CD14-positive monocyte (primary cell): Measurements from ENCODE around the gene NR3C1. TPM values are rescaled to one million over a fixed set of nuclear protein-coding genes. Genes with fewer than 3 reads are reported as not detected.

Experiments used
- DNase-seq, 3 donors: peaks; one replicate each; pipeline ENCODE4 v3.0.0-alpha.2; 2011 to 2022
- H2AFZ ChIP-seq: 2 replicates; pipeline ENCODE4 v1.6.0; 2012; ENCODE audit warnings: mild to moderate bottlenecking, low read depth, low read length, inconsistent platforms; ENCODE audit not compliant: insufficient read depth, poor library complexity, severe bottlenecking
- H3K27ac ChIP-seq, 2 donors: 1 replicate in 1 of 2; 2 replicates in 1 of 2; pipeline ENCODE4 v1.5.1; 2012 to 2013; ENCODE audit warnings: low read length in 2 of 2, control low read depth in 1 of 2, inconsistent platforms in 1 of 2, low read depth in 1 of 2, mild to moderate bottlenecking in 1 of 2
- H3K27me3 ChIP-seq, 2 donors: one replicate each; pipeline versions ENCODE4 v1.6.0 to v1.6.1; 2011 to 2013; ENCODE audit warnings: low read length in 2 of 2; ENCODE audit not compliant: control insufficient read depth in 2 of 2, insufficient read depth in 2 of 2
- H3K36me3 ChIP-seq, 2 donors: replicated peaks in 1 of 2; 1 replicate in 1 of 2; 2 replicates in 1 of 2; pipeline versions ENCODE4 v1.5.1 to v1.6.1; 2012 to 2013; ENCODE audit warnings: low read length in 2 of 2, control low read depth in 1 of 2, inconsistent platforms in 1 of 2, mild to moderate bottlenecking in 1 of 2; ENCODE audit not compliant: insufficient read depth in 2 of 2, control insufficient read depth in 1 of 2
- H3K4me1 ChIP-seq, 2 donors: 1 replicate in 1 of 2; 2 replicates in 1 of 2; pipeline versions ENCODE4 v1.5.1 to v1.6.1; 2012 to 2013; ENCODE audit warnings: low read length in 2 of 2, control low read depth in 1 of 2, inconsistent platforms in 1 of 2, mild to moderate bottlenecking in 1 of 2, moderate library complexity in 1 of 2; ENCODE audit not compliant: insufficient read depth in 2 of 2, control insufficient read depth in 1 of 2
- H3K4me2 ChIP-seq: replicated peaks from 2 replicates; pipeline ENCODE3; 2012; ENCODE audit warnings: low read length, moderate library complexity, mild to moderate bottlenecking; ENCODE audit not compliant: poor library complexity, severe bottlenecking; ENCODE audit errors: extremely low read depth
- H3K4me3 ChIP-seq, 3 experiments: fragments of 200-600 bp in 1 of 3; sonication (generic) in 1 of 3; replicated peaks in 1 of 3; 1 replicate in 2 of 3; 2 replicates in 1 of 3; pipeline ENCODE4 v1.5.1; 2011 to 2013; ENCODE audit warnings: low read length in 3 of 3, mild to moderate bottlenecking in 3 of 3, control low read depth in 2 of 3, low read depth in 2 of 3, inconsistent platforms in 1 of 3, moderate library complexity in 1 of 3
- H3K79me2 ChIP-seq: 2 replicates; pipeline ENCODE4 v1.6.0; 2012; ENCODE audit warnings: mild to moderate bottlenecking, control low read depth, inconsistent platforms, low read length, moderate library complexity; ENCODE audit not compliant: insufficient read depth
- H3K9ac ChIP-seq: 2 replicates; pipeline ENCODE4 v1.6.0; 2017; ENCODE audit warnings: low read length, mild to moderate bottlenecking; ENCODE audit not compliant: insufficient read depth, poor library complexity, severe bottlenecking
- H3K9me3 ChIP-seq, 2 donors: replicated peaks in 1 of 2; 1 replicate in 1 of 2; 2 replicates in 1 of 2; pipeline versions ENCODE4 v1.5.1 to v1.6.1; 2012 to 2013; ENCODE audit warnings: low read length in 2 of 2, control low read depth in 1 of 2; ENCODE audit not compliant: control insufficient read depth in 1 of 2, insufficient read depth in 1 of 2
- H4K20me1 ChIP-seq: 2 replicates; pipeline ENCODE4 v1.6.0; 2012; ENCODE audit warnings: mild to moderate bottlenecking, low read length, control low read depth, moderate library complexity; ENCODE audit not compliant: insufficient read depth
- H3K27ac Mint-ChIP-seq, 7 donors: one replicate each; pipeline ENCODE4 v1.8.0; 2020; ENCODE audit warnings: mild to moderate bottlenecking in 7 of 7, mixed read lengths in 7 of 7, moderate library complexity in 6 of 7, inconsistent platforms in 2 of 7
- H3K27me3 Mint-ChIP-seq, 3 donors: one replicate each; pipeline ENCODE4 v1.8.0; 2021 to 2022; ENCODE audit warnings: low read depth in 3 of 3, mild to moderate bottlenecking in 3 of 3, mixed read lengths in 3 of 3, moderate library complexity in 3 of 3, inconsistent platforms in 1 of 3
- H3K36me3 Mint-ChIP-seq, 2 donors: one replicate each; pipeline ENCODE4 v1.8.0; 2020; ENCODE audit warnings: mixed read lengths in 2 of 2, inconsistent platforms in 1 of 2, mild to moderate bottlenecking in 1 of 2
- H3K4me1 Mint-ChIP-seq: one replicate; pipeline ENCODE4 v1.8.0; 2020; ENCODE audit warnings: mild to moderate bottlenecking, mixed read lengths
- H3K4me3 Mint-ChIP-seq, 2 donors: one replicate each; pipeline ENCODE4 v1.8.0; 2020; ENCODE audit warnings: mild to moderate bottlenecking in 2 of 2, mixed read lengths in 2 of 2, moderate library complexity in 1 of 2
- H3K9me3 Mint-ChIP-seq, 7 donors: one replicate each; pipeline ENCODE4 v1.8.0; 2020 to 2022; ENCODE audit warnings: mixed read lengths in 7 of 7, mild to moderate bottlenecking in 6 of 7, moderate library complexity in 6 of 7, inconsistent platforms in 2 of 7
- WGBS: methylation state at CpG from one replicate; pipeline ENCODE4 v1.1.5; 2013; ENCODE audit warnings: missing lambda C conversion rate; ENCODE audit not compliant: insufficient coverage; 5-methylcytosine and 5-hydroxymethylcytosine counted together
- intact Hi-C, 2 donors: fragments of 100-400 bp; cut with micrococcal nuclease; formaldehyde crosslinking; loops; one replicate each; pipeline versions ENCODE4 v1.15.0 to v1.15.1; 2023
- polyA plus RNA-seq, 3 donors: library from polyadenylated mRNA; depleted of rRNA in 1 of 3; unstranded in 2 of 3; stranded (reverse) in 1 of 3; fragments of 300-500 nt in 2 of 3; fragments of >200 nt in 1 of 3; fragmentation: Illumina TruSeq in 2 of 3; gene quantifications; 1 replicate in 2 of 3; 2 replicates in 1 of 3; pipeline ENCODE4 v1.2.3, GENCODE V29; 2012 to 2021
- TF ChIP-seq, protein P1 (sequence below): fragments of 200-600 bp; IDR thresholded peaks from one replicate; pipeline ENCODE4 v1.8.0; 2022; ENCODE audit warnings: antibody characterized with exemption, mild to moderate bottlenecking

The NR3C1 gene
- polyA plus RNA-seq, 3 donors = 25.4 to 82.8 (median 75.1) TPM

DNA sequence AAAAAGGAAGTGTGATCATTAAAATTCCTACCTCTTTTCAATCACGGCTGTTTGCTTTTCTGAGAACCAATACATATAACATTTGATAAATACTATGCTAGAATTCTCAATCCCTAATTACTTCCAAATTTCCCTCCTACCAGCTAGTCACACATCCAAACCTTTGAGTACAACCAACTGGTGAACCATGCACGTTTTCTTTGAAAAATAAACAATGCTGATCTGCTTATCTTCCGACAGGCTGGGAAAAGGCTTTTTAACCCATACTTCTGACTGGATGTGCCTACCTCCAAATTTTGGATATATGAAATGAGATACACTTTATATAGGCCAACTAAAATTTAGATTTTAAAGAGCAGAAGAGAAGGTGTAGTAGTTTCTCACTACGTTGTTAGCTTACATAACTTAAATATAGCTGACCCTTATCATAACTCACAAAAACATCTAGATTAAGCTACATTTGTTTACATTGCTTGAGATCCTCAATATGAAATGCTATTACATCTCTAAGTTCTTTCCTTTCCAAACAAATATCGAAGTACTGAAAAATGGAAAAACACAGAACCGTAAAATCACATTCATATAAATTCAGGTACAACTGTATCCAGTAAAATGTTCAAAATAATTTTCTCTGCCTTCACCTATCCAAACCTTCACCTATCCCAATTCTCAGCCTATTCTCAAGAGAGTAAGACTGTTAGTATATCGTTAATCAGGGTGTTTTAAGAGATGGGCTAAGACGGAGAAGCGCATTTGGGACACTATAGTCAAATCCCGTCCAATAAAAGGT lies 2.1 kb downstream of the NR3C1 start:
- H3K9me3 Mint-ChIP-seq = peaks cover 0 to 2% (median 0%) of the 10 kb centered on the region in 7 donors
- peaks cover 38 to 70% of the 10 kb centered on the region in 2 donors for H3K4me1 ChIP-seq
- H3K79me2 ChIP-seq = peaks cover 70% of the 10 kb centered on the region
- H3K36me3 ChIP-seq = peaks cover 13 to 25% of the 10 kb centered on the region in 2 donors
- H3K9me3 ChIP-seq = no peaks in the 10 kb centered on the region
- H4K20me1 ChIP-seq = peaks cover 67% of the 10 kb centered on the region
- 47% methylated on average over 3 of the region's 10 CpGs for WGBS
- H3K4me3 Mint-ChIP-seq = peak overlapping the region; percentile 90
- H3K27ac Mint-ChIP-seq = peak overlapping the region in 3 of 7 donors; percentile 77 to 98 (median 92)
- H3K27ac ChIP-seq = peak overlapping the region in 1 of 2 donors; percentile 98
- H3K36me3 Mint-ChIP-seq = peaks cover 25 to 26% of the 10 kb centered on the region in 2 donors
- no peaks in the 10 kb centered on the region for H3K27me3 ChIP-seq
- TF ChIP-seq, protein P1, sequence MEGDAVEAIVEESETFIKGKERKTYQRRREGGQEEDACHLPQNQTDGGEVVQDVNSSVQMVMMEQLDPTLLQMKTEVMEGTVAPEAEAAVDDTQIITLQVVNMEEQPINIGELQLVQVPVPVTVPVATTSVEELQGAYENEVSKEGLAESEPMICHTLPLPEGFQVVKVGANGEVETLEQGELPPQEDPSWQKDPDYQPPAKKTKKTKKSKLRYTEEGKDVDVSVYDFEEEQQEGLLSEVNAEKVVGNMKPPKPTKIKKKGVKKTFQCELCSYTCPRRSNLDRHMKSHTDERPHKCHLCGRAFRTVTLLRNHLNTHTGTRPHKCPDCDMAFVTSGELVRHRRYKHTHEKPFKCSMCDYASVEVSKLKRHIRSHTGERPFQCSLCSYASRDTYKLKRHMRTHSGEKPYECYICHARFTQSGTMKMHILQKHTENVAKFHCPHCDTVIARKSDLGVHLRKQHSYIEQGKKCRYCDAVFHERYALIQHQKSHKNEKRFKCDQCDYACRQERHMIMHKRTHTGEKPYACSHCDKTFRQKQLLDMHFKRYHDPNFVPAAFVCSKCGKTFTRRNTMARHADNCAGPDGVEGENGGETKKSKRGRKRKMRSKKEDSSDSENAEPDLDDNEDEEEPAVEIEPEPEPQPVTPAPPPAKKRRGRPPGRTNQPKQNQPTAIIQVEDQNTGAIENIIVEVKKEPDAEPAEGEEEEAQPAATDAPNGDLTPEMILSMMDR = no peak
- peaks cover 54% of the 10 kb centered on the region for H3K4me1 Mint-ChIP-seq
- H3K27me3 Mint-ChIP-seq = no peaks in the 10 kb centered on the region
- DNase-seq = no peak
- H3K4me3 ChIP-seq = peak overlapping the region; percentile 56 to 98 (median 88)
- intact Hi-C loops = loop anchor here (2.0 to 10.0 kb wide), 6 partner anchors 36 to 397 kb away; no protein-coding TSS in a partner anchor
- no peak overlapping the region for H2AFZ ChIP-seq
- H3K4me2 ChIP-seq = peak overlapping the region; percentile 98
- peak overlapping the region; percentile 97 for H3K9ac ChIP-seq

DNA sequence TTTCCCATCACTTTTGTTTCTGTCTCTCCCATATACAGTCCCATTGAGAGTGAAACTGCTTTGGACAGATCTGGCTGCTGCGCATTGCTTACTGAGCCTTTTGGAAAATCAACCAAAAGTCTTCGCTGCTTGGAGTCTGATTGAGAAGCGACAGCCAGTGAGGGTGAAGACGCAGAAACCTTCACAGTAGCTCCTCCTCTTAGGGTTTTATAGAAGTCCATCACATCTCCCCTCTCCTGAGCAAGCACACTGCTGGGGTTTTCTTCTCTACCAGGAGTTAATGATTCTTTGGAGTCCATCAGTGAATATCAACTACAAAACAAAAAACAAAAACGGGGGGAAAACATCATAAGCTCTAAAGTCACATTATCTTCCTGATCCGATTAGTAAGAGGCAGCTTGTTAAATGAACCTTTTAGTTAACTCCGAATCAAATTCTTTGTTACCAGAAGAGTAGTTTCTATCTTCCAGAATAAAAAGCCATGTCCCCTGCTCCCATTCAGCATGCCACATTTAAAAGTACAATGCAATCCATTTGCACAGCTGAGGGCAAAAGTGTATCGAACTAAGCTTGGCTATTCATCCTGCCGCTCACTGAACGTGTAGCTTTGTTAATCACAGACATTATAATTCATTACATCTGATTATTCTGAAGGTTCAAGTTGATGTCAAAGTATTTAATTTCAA lies 2.8 kb downstream of the NR3C1 start:
- 94% methylated on average over 2 of the region's 10 CpGs for WGBS
- Mint-ChIP-seq H3K27me3 (no peaks in the 10 kb centered on the region), H3K4me1 (peaks cover 58% of the 10 kb centered on the region), H3K36me3 (peaks cover 25 to 28% of the 10 kb centered on the region in 2 donors), H3K9me3 (peaks cover 0 to 2% (median 0%) of the 10 kb centered on the region in 7 donors), H3K4me3 (peak overlapping the region; percentile 90), H3K27ac (peak overlapping the region in 3 of 7 donors; percentile 11 to 61 (median 26))
- intact Hi-C loops = loop anchor here (5.0 to 10.0 kb wide), 5 partner anchors 37 to 396 kb away; no protein-coding TSS in a partner anchor
- no peak overlapping the region for H3K9ac ChIP-seq
- no peaks in the 10 kb centered on the region for H3K9me3 ChIP-seq
- no peaks in the 10 kb centered on the region for H3K27me3 ChIP-seq
- peaks cover 38 to 76% of the 10 kb centered on the region in 2 donors for H3K4me1 ChIP-seq
- H4K20me1 ChIP-seq = peaks cover 74% of the 10 kb centered on the region
- no peak for DNase-seq
- H3K4me2 ChIP-seq = peak overlapping the region; percentile 98
- peaks cover 13 to 25% of the 10 kb centered on the region in 2 donors for H3K36me3 ChIP-seq
- no peak overlapping the region for H3K27ac ChIP-seq
- peak overlapping the region in 1 of 3 experiments; percentile 98 for H3K4me3 ChIP-seq
- no peak overlapping the region for H2AFZ ChIP-seq
- TF ChIP-seq, protein P1 = no peak
- H3K79me2 ChIP-seq = peaks cover 77% of the 10 kb centered on the region
